IMR-90 (cell line): ENCODE data around the gene SH3RF3.

Experiments used
- MXI1 ChIP-seq: IDR thresholded peaks from 2 replicates; pipeline ENCODE4 v1.6.1; 2012; ENCODE audit warnings: low read depth, mild to moderate bottlenecking, low read length, moderate library complexity, borderline replicate concordance
- POLR2A ChIP-seq: IDR thresholded peaks from 2 replicates; pipeline ENCODE4 v1.6.1; 2012; ENCODE audit warnings: mild to moderate bottlenecking, low read depth, low read length
- RFX5 ChIP-seq: IDR thresholded peaks from 2 replicates; pipeline ENCODE4 v1.8.0; 2012; ENCODE audit warnings: low read depth, mild to moderate bottlenecking, low read length, moderate library complexity
- TF ChIP-seq, protein P1 (sequence below): conservative IDR thresholded peaks from 2 replicates; pipeline ENCODE4 v1.5.1; 2012; ENCODE audit warnings: mild to moderate bottlenecking, low read depth, low read length, improper control_type of control experiment
- TF ChIP-seq, protein P2 (sequence below): fragments of 150-350 bp; IDR thresholded peaks from 2 replicates; pipeline ENCODE4 v1.6.1; 2017; ENCODE audit warnings: mild to moderate bottlenecking, antibody characterized with exemption, low read length, low read depth

DNA sequence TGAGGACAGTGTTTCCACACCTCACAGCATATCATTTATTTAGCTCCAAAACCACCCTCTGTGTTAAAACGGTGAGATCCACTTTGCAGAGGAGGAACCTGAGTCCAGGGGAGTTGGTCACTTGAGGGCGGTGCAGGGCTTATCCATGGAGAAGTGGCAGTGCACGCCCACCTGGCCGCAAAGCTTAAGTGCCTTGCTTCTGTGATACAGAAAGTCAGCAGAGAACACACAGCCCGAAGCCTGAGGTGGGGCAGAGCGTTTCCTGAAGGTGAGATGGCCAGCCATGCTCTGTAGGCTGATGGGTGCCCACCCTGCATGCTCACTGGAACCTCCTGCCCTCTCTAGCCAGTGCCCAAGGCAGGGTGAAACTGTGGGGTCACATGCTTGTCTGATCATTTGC, 87.3 kb downstream of the SH3RF3 start:
- TF ChIP-seq, protein P1, sequence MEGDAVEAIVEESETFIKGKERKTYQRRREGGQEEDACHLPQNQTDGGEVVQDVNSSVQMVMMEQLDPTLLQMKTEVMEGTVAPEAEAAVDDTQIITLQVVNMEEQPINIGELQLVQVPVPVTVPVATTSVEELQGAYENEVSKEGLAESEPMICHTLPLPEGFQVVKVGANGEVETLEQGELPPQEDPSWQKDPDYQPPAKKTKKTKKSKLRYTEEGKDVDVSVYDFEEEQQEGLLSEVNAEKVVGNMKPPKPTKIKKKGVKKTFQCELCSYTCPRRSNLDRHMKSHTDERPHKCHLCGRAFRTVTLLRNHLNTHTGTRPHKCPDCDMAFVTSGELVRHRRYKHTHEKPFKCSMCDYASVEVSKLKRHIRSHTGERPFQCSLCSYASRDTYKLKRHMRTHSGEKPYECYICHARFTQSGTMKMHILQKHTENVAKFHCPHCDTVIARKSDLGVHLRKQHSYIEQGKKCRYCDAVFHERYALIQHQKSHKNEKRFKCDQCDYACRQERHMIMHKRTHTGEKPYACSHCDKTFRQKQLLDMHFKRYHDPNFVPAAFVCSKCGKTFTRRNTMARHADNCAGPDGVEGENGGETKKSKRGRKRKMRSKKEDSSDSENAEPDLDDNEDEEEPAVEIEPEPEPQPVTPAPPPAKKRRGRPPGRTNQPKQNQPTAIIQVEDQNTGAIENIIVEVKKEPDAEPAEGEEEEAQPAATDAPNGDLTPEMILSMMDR, result no peak
- TF ChIP-seq POLR2A (no peak), MXI1 (no peak), RFX5 (no peak)
- TF ChIP-seq, protein P2, sequence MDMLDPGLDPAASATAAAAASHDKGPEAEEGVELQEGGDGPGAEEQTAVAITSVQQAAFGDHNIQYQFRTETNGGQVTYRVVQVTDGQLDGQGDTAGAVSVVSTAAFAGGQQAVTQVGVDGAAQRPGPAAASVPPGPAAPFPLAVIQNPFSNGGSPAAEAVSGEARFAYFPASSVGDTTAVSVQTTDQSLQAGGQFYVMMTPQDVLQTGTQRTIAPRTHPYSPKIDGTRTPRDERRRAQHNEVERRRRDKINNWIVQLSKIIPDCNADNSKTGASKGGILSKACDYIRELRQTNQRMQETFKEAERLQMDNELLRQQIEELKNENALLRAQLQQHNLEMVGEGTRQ, result no peak
